ELR (cell line): Measurements from ENCODE around the gene CHRM4.
A peak's percentile ranks its signal among the peaks of the same experiment; 100 is the strongest.

Experiments
- DNase-seq: peaks from one replicate; pipeline ENCODE4 v3.0.0-alpha.2; 2015; ENCODE audit warnings: low read depth

The CHRM4 gene

GRCh38 chr11:46391578-46392420, at the start of gene CHRM4:
Gene CHRM4, minus strand, starts transcription at chr11:46391776. Its CDS starts 5,219 bp downstream, at chr11:46386557.
- peak; percentile 66 for DNase-seq

- DNase-seq, result no peak
Observed at GRCh38 chr11:46438211-46438610, 46.6 kb upstream of the CHRM4 start.

- DNase-seq, result no peak
Observed at GRCh38 chr11:46437122-46437689, 45.6 kb upstream of the CHRM4 start.

GRCh38 chr11:46436113-46436512, 44.5 kb upstream of the CHRM4 start:
- DNase-seq, result no peak

DNA sequence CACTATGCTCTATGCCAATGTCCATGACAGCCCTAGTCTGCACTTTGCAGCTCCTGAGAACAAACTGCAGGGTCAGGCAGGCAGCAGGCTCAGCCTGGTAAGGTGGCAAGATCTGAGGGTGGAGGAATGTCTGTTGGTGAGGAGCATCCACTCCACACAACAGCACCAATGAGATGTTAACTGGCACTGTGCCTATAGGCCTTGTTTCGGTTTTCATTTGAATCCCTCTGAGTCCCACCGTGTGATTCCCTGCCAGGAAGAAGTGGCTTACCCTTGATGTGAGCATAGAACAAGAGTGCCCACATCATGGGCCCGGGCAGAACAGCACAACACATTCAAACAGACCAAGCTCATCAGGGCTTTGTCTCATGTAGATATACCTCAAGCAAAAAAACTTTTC, 44.1 kb upstream of the CHRM4 start:
- DNase-seq, result no peak

- DNase-seq, result no peak
Observed at GRCh38 chr11:46431211-46431610, 39.6 kb upstream of the CHRM4 start.

- no peak for DNase-seq
Observed at GRCh38 chr11:46429717-46430116, 38.1 kb upstream of the CHRM4 start.

- DNase-seq, result no peak
Observed at GRCh38 chr11:46427364-46427763, 35.8 kb upstream of the CHRM4 start.

DNA sequence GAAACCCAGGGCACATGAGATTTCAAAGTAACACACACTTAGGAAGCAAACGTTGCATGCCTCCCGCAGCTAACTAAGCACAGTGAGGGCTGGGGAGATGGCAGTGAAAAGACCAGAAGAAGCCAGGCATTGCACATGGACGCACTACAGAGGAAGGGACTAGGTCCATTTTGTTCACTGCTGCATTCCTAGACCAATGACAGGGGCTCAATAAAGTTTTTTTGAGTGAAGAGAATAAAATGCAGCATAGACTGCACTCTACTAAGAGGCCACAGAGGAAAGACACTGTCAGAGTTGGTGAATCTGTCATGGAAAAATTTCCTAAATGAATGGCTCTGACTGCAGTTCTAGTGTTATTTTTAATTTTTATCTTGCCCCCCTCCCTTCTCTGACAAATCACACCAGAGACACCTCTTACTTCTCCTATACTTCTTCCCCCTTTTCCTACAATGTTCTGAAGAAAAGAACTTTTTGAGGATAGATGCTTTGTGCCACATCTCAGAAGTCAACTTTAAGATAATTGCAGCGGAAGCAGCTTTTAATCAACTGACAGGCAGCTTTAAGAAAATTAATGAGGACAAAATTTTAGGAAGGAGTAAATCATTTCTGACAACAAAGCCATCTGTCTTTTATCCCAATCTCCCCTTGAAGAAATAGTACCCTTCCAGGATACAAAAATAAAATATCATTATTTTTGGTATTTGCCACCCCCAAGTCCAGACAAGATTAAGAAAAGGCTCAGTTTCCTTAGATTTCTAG, 34.8 kb upstream of the CHRM4 start:
- no peak for DNase-seq

DNA sequence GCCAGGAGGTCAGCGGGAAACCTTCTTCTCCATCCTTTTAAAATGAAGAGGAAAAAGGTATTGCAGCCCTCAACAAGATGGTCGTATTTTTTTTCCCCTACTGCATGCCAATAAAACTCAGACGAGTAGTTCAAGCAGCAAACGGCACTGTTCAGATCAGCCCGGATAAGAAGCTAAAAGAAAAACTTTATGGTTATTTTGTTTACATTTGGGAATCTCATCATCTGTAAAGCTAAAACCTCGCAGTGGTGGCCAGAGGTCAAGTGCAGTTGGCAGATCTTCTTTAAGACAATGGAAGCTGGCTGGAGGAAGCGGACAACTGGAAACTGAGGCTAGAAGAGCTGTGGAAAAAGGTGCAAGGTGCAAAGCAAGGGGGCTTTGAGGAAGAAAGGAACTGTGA, 31.0 kb upstream of the CHRM4 start:
- peak; percentile 4 for DNase-seq

DNA sequence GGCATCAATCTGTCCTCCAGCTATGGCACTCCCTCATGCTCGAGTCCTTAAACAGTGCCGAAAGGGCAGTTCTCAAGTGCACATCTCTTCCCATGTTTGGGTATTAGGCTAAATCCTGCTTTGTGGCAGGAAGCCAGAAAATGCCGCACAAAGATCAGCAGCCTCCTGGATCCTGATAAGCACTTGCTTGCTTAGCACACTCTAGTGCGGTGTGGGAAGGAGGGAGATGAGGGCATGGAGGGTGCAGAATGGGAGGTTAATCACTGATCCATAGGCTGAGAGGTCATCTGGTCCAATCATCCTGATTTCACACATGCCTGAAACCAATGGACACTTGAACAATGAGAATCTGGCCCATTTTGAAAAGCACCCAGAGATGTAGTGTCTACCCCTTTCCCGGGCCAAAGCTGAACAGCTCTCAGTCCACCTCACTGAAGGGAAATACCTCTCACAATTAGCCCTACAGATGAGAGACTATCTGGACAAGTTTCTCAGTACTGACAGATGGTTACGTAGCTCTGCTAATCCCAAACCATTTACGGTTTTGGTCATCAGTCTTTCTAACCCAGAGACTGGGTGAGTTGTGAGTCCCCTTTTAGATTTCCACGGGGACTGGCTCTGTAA, 29.8 kb upstream of the CHRM4 start:
- no peak for DNase-seq

- DNase-seq, result no peak
Observed at GRCh38 chr11:46420513-46420912, 28.9 kb upstream of the CHRM4 start.

- no peak for DNase-seq
Observed at GRCh38 chr11:46418751-46419150, 27.2 kb upstream of the CHRM4 start.

DNA sequence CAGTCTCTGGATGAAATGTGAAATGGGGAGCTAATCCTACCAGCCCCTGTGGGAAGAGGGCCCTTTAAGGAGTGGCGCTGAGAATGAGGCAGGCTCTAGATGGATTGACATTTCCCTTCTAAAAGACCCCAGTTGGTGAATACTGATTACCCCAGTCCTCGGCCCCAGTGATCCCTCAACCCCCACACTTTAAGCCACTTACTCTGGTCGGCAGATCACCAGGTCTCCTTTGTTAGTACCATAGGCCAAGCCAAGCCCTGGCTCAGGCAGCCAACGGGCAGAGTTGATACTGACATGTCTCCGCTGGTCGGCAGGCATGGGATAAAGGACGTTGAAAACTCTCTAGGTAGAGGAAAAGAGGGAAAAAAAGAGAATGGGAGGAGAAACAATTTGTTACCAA, 26.1 kb upstream of the CHRM4 start:
- no peak for DNase-seq

DNA sequence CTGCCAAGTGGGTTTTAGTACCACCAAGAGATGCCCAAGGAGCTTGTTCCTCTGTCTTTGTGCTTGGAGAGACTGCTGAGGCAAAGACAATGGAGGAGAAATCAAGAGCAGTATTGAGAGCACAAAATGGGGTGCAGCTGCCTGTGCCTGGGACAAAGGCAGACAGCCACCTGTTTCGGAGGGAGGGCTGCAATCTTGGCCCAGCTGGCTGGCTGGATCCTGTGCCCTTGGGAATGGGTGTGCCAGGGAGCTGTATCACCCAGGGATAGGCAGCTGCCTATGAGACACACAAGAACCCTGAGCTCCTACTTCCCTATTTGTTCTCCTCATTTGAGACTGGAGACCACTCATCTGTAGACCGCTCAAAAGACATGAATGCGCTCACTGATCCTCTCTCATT, 23.3 kb upstream of the CHRM4 start:
- DNase-seq, result no peak

DNA sequence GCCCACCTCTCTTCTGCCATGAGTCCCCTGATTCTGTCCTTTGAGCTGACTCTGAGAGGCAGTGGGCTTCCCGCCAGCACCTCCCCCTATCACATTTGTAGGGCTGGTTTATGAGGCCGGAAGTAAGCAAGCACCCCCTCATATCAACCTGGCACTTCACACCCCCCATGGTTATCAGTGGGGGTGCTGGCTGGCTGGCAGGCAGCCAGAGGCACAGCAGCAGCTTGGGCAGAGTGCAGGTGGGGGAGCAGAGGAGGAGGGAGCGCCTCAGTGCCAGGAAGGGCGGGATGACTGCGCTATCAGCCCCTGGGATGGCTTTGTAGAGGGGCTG, 22.9 kb upstream of the CHRM4 start:
- DNase-seq, result no peak

DNA sequence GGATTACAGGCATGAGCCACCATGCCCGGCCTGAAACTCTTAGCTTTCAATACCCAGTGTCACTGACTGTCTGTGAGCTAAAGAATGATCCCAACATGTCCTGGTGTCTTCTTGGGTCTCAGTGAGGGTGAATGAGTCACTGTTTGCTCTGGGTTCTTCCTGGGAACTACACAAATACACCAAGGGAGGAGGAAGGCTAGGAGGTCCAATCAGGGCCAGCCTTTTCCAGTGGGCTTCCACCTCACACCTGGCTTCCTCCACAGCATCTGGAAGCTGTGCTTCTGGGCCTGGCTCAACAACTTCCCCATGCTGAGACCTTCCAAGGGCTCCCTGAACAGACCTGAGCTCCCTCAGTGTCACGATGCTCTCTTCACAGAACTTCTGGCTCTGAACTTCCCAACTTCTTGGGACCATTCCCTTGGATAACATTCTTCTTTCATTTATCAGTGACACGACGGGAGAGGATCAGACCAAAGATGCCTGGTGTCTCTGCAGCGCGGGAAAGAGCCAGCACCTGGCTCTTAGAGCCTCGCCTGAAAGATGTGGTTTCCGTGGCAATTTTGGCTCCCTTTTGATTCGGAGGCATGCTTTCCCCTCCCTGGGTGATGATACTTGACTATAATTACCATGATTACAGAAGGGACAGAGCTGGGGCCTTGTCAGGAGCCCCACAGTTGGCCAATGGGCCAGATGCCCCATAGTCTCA, 22.3 kb upstream of the CHRM4 start:
- DNase-seq, result no peak

- no peak for DNase-seq
Observed at GRCh38 chr11:46410021-46410420, 18.4 kb upstream of the CHRM4 start.

GRCh38 chr11:46408407-46408986, 16.9 kb upstream of the CHRM4 start:
- no peak for DNase-seq

GRCh38 chr11:46407635-46408034, 16.1 kb upstream of the CHRM4 start:
- no peak for DNase-seq

- DNase-seq, result no peak
Observed at GRCh38 chr11:46404476-46405017, 13.0 kb upstream of the CHRM4 start.
